GM12864 (cell line): ENCODE results near the gene NLN.
A peak's percentile ranks its signal among the peaks of the same experiment; 100 is the strongest.
"Not testable (repeated sequence)": the region's sequence is repeated elsewhere in the genome, so short reads cannot be mapped to it uniquely, and the experiment has no call there.

Experiments used
- DNase-seq: peaks from one replicate; pipeline ENCODE4 v3.0.0-alpha.2; 2011; ENCODE audit warnings: low read depth
- H3K4me3 ChIP-seq: 2 replicates; pipeline ENCODE4 v1.5.1; 2011; ENCODE audit warnings: mild to moderate bottlenecking, low read depth, low read length, control low read depth
- CTCF ChIP-seq: IDR thresholded peaks from 2 replicates; pipeline ENCODE4 v1.5.1; 2011; ENCODE audit warnings: low read depth, mild to moderate bottlenecking, moderate library complexity, low read length, control low read depth, inconsistent platforms; ENCODE audit errors: missing control alignments

The NLN gene

GRCh38 chr5:65721720-65722574 is at the start of gene NLN, which contains the start of gene SGTB:
TSS of gene NLN (plus strand) at chr5:65722205. CDS start at chr5:65722374, 169 bp downstream.
TSS of gene SGTB (minus strand) at chr5:65722109. CDS start at chr5:65720807, 1,302 bp downstream.
- no peak for DNase-seq
- peak within 1 kb of the TSS; percentile 74 for H3K4me3 ChIP-seq
- TF ChIP-seq CTCF: no peak

GRCh38 chr5:65672796-65673195 is 49.2 kb upstream of the NLN start:
- no peak for TF ChIP-seq CTCF
- no peak overlapping the region for H3K4me3 ChIP-seq
- no peak for DNase-seq

- TF ChIP-seq CTCF: no peak
Observed at GRCh38 chr5:65674749-65675148, 47.3 kb upstream of the NLN start.

GRCh38 chr5:65676056-65676455 is 45.9 kb upstream of the NLN start:
- not testable (repeated sequence) for DNase-seq, H3K4me3 ChIP-seq

More at GRCh38 chr5:65674749-65675148, 47.3 kb upstream of the NLN start:
- no peak overlapping the region for H3K4me3 ChIP-seq
- no peak for DNase-seq

- TF ChIP-seq CTCF: no peak
- no peak for DNase-seq
- H3K4me3 ChIP-seq: no peak overlapping the region
Observed at GRCh38 chr5:65682148-65682547, 39.9 kb upstream of the NLN start.

- H3K4me3 ChIP-seq: no peak overlapping the region
- no peak for DNase-seq
- TF ChIP-seq CTCF: no peak
Observed at GRCh38 chr5:65693121-65693520, 28.9 kb upstream of the NLN start.

GRCh38 chr5:65695162-65695755 is 26.7 kb upstream of the NLN start:
- DNase-seq: no peak
- TF ChIP-seq CTCF: no peak
- H3K4me3 ChIP-seq: no peak overlapping the region
